ENCODE results near the gene AGRN.

AGRN gene

GRCh38 chr1:1040004-1040991 lies 20.4 kb downstream of the AGRN start:
- DNase-seq: peak; percentile 68

GRCh38 chr1:1041092-1041523 lies 21.2 kb downstream of the AGRN start:
- no peak for DNase-seq

- DNase-seq: no peak
Measured at GRCh38 chr1:1041873-1042272, 22.0 kb downstream of the AGRN start.

GRCh38 chr1:1042835-1043234 lies 22.9 kb downstream of the AGRN start:
- DNase-seq: no peak

GRCh38 chr1:1043411-1043810 lies 23.5 kb downstream of the AGRN start:
- no peak for DNase-seq

- no peak for DNase-seq
Measured at GRCh38 chr1:1043921-1044320, 24.0 kb downstream of the AGRN start.

GRCh38 chr1:1044455-1045078 lies 24.6 kb downstream of the AGRN start:
- no peak for DNase-seq

GRCh38 chr1:1045129-1045528 lies 25.2 kb downstream of the AGRN start:
- DNase-seq: no peak

- DNase-seq: no peak
Measured at GRCh38 chr1:1046243-1046642, 26.3 kb downstream of the AGRN start.

- no peak for DNase-seq
Measured at GRCh38 chr1:1046767-1047166, 26.8 kb downstream of the AGRN start.

- DNase-seq: no peak
Measured at GRCh38 chr1:1047407-1047806, 27.5 kb downstream of the AGRN start.

GRCh38 chr1:1047963-1048362 lies 28.0 kb downstream of the AGRN start:
- DNase-seq: no peak

- DNase-seq: no peak
Measured at GRCh38 chr1:1048765-1049164, 28.8 kb downstream of the AGRN start.

- DNase-seq: no peak
Measured at GRCh38 chr1:1049318-1050165, 29.6 kb downstream of the AGRN start.

- DNase-seq: no peak
Measured at GRCh38 chr1:1050577-1051052, 30.7 kb downstream of the AGRN start.

GRCh38 chr1:1051127-1051810 lies 31.3 kb downstream of the AGRN start:
- DNase-seq: no peak

GRCh38 chr1:1052003-1052840 lies 32.3 kb downstream of the AGRN start:
- DNase-seq: no peak

- no peak for DNase-seq
Measured at GRCh38 chr1:1053022-1053421, 33.1 kb downstream of the AGRN start.

GRCh38 chr1:1053682-1054081 lies 33.8 kb downstream of the AGRN start:
- DNase-seq: no peak

GRCh38 chr1:1054099-1054700 lies 34.3 kb downstream of the AGRN start:
- DNase-seq: no peak

- DNase-seq: no peak
Measured at GRCh38 chr1:1054971-1055370, 35.1 kb downstream of the AGRN start.
